ENCODE results near the gene LETM1. TPM values are rescaled to one million over a fixed set of nuclear protein-coding genes. Genes with fewer than 3 reads are reported as not detected.

Gene LETM1
- total RNA-seq, 1 experiment from 2014 or later: 99.3 TPM

DNA sequence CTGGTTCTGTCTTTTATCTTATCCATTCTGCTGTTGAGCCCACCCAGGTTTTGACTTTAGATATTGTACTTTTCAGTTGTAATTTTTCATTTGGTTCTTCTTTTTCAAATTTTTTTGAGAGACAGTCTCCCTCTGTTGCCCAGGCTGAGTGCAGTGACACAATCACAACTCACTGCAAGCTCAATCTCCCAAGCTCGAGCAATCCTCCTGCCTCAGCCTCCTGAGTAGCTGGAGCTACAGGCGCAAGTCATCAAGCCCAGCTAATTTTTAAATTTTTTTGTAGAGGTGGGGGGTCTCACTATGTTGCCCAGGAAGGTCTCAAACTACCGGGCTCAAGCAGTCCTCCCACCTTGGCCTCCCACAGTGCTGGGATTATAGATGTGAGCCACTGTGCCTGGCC is 25.7 kb downstream of the LETM1 start:
- no peak for DNase-seq (ENCODE audit: low read depth)

DNA sequence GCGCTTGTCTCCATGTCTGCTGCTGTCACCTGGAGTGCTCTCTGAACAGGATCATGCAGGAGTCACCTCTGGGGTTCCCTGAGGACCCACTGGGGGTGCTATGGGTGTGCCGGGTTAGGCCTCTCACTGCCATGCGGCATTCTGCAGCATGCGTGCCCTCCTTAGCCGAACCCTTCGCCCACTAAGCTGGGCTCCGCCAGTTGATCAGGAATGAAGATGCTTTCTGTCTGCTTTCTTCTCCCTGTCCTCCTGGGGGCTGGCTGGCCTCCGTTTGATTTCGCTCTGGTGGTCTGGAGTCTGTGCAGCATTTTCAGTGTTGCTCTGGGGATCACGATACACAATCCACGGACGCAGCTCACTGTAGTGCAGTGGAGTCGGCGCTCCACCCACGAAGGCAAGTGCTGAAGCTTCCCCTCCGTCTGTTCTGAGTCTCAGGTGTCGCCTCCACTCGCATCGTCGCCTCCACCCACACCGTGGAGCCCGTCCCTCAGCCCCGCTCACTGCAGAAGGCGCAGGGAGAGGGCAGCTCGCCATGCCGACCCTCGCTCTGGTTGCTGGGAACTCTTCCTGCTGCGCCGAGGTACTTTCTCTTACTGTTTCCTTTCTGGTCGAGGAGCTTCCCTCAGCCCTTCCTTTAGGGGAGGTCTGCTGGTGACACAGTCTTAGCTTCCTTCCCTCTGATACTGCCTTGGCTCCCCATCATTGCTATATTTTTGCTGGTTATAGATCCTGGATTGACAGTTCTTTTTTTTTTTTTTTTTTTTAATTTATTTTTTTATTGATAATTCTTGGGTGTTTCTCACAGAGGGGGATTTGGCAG is 29.2 kb downstream of the LETM1 start:
- no peak for DNase-seq (ENCODE audit: low read depth)

DNA sequence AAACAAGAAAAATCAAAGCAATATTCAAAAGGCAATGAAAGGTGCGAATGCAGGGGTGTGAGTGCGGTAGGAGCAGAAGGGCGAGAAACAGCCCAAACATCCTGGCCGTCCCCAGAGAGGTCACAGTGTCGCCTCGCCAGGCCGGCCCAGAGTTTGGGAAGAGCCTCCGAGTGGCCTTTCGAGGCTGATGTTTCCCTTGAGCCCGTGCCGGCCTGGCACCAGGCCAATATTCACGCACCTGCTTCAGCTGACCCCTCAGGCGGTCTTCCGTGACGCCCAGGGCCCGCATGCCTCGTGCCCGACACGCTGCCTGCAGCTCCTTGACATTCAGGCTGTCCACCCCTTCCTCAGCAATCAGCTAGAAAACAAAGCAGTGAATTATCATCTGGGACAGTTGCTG is 30.6 kb downstream of the LETM1 start:
- DNase-seq (ENCODE audit: low read depth): no peak

DNA sequence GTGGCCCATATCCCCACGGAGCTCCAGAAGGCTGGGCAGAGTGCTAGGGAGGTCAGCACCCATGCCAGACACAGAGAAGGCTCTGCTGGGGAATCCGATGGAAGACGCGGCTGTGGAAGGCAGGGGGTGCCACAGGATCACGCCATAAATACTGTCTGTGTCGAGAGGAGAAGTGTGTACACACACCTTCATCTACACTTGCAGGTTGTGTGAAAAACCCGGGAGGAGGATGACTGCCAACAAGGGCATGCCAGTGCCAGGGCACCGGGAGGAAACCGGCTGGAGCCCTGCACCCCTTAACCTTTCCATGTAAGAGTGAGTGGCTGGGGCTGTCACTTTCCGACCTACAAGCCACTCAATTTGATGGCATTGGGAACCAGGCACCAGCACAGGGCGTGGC is 31.2 kb downstream of the LETM1 start:
- DNase-seq (ENCODE audit: low read depth): no peak

DNA sequence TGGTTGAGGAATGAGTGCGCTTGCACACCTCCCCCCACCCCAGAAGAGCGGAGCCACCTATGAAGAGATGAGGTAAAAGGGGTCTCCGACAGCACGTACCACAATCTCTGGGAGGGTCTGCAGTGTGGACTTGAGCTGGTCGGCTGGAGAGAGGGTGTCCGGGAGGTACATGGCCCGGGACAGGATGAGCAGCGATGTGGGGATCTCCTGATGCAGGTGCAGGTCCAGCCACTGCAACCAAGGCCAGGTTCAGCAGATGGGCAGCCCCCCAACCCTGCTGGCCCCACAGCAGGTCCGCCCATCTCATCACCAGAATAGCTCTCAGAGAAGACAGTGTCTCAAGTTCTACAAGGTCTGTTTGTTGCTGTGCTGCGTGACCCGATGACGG is 32.4 kb downstream of the LETM1 start:
- DNase-seq (ENCODE audit: low read depth): no peak

DNA sequence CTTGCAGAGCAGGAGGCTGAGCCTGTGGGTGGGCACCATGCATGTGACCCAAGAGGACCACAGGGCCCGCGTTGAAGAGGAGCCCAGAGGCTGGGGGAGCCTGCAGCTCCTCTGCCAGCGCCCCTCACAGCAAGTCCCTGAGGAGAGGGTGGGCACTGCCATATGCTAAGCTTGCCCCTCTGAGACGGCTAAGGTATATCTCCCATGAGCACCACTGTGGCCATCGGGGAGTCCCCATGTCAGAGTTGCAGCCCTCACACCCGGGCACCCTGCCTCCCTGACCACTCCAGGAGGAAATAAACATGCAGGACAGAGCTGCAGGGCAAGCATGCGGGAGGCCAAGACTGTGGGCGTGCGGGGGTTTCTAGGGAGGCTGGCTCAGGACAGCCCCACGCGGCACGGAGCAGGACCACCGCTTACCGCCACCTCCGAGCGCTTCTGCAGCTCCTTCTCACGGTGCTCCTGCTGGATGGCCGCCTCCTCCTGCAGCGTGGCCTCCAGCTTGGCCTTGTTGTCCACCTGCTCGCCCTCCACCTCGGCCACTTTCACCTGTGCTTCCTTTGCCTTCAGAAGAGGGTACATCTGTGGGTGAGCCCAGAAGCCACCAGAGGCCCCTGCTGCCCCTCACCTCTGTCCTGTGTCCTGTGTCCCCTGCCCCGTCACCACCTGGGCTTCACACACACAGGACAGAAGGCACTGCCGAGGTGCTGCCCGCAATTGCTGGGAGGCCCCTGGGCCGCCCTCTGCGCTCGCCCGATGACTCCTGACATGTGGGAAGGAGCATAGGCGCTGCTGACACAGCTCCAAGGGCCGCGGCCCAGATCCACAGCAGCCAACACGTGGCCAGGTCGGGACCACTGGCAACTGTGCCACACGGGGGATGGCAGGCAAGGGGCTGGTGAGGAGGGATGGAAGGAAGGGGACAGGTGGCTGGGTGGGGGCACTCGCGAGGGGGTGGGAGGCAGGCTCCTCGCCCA is 33.1 kb downstream of the LETM1 start:
- DNase-seq (ENCODE audit: low read depth): no peak

DNA sequence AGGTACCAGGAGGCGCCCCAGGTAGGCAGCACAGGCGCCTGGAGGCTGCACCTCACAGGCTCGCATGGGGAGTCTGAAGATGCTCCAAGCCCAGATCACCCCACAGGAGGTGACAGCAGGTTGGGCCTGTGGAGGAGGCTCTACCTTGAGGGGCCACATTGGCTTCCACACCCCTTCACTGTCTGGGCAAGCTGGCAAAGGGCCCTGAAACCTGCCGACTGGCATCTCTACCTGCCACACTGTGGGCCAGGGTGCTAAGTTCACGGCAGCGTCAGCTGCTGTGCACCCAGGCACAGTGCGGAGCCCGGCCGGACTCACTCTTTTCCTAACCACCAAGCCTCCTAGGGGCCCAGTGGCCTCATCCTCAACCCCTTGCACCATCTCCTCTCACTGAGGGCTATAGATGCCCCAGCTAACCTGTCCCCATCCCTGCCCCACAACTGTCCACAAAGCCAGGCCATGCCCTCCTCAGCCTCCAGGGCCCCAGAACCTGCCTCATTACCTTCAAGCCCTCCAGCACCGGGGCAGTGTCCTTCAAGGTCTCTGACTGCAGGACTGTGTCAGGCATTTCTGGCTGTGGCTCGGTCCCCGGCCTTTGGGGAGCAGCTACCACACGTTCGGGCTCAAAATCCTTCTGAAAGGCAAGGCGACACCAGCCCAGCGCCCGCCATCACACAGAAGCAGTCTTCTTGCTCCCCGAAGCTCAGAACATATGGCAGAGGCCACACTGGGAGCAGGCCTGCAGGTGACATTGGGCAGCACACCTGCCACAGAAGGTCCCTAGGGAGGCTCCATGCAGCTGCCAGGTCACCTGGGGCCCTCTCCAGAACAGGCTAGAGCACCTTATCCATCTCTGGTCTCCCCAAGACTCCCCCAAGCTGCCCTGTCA is 34.0 kb downstream of the LETM1 start:
- DNase-seq (ENCODE audit: low read depth): no peak

DNA sequence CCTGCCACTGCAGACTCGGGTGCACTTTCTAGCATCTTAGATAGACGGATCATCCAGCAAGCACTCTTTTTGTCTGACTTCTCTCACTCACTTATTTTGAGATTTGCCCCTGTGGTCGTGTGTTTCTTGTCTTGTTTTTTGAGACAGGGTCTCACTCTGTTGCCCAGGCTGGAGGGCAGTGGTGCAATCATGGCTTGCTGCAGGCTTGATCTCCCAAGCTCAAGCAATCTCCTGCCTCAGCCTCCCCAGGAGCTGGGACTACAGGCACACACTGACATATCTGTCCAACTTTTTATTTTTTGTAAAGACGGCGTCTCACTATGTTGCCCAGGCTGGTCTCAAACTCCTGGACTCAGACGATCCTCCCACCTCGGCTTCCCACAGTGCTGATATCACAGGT is 36.1 kb downstream of the LETM1 start:
- DNase-seq (ENCODE audit: low read depth): no peak

DNA sequence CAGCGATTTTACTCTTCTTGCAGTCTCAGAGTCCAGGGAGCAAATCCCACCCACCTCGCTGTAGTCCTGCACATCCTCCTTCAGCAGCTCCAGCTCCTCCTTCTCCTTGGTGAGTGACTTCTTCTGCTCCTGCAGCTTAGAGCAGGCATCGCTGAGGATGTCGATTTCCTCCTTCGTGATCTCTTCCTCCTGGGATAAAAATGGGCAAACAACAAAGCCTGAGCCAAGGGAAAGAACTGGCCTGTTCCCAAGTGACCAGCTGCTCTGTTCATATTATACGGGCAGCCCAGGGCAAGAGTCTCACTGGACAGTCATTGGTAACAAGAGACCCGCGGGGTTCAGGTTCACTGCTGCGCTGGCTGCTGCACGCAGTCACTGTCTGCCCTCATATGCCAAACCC is 36.7 kb downstream of the LETM1 start:
- no peak for DNase-seq (ENCODE audit: low read depth)

DNA sequence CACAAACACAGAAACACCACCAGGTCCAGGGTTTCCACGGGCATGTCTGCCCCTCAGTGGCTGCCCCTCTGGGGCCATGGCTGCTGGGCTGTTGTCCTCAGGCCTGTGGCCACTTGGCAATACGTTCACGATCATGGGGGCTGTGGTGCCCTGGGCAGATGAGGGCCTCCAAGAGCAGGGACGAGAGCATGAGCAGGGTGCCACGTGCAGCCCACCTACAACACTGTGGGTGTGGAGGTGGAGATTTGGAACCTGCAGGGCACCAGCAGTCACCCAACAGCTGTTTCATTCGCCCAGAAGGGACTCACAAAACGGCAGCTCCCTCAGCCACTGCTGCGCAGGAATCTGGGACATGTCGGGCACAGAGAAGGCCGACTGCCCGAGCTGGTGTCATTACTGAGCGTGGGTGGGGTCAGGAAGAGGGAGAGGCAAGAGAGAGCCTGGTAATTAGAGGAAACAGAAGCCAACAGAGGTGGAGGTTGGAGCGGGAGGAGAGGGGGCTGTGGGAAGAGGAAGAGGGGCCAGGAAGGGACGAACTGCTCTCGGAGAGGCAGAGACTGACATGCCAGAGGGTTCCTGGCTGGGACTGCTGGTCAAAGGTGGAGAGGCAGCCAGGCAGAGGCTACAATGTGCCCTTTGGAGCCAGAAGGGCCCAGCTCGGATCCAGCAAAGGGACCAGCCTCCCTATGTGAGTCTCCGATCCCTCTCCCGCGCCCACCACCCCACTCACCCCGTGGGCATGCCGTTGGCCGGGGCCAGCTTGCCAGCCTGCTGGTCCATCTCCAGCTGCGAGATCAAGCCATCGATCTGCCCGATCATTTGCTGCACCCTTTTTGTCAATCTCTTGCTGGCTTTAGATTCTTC is 39.7 kb downstream of the LETM1 start:
- DNase-seq (ENCODE audit: low read depth): no peak

DNA sequence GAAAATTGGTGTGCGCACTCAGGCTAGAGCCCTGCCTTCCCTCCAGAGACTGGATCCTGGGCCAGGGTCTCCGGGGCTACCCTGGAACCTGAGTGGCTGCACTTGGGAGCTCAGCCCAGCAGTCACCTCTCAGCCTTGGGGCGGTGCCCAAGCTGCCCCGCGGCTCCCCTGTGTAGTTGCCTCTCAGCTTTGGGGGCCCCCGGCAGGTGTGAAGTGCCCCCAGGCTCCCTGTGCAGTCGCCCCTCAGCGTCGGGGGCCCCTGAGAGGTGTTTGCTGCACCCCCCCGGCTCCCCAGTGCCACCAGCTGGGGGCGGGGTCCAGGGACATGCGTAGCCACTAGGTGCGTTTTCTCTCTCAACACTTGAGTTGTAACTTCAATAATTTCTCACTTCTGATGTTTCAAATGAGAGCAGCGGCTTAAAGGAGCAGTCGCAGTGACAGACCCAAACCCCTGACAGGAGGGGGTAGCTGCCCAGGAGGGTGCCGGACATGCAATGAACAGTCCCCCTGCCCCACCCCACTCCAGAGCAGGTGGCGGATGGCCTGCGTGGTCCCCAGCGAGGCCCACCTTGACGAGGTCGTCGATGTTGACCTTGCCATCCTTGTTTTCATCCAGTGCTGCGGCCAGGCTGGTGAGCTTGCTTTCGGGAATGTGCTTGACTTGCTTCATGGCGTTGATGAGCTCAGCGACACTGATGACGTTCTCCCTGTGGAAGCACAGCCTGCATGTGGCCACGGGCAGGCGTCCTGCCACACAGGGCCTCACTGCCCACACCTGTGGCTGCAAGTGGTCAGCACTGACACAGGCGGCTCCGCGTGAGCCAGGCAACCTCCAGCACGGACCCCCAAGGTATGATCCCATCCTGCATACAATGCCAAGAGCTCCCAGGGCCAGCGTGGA is 40.6 kb downstream of the LETM1 start:
- DNase-seq (ENCODE audit: low read depth): no peak

DNA sequence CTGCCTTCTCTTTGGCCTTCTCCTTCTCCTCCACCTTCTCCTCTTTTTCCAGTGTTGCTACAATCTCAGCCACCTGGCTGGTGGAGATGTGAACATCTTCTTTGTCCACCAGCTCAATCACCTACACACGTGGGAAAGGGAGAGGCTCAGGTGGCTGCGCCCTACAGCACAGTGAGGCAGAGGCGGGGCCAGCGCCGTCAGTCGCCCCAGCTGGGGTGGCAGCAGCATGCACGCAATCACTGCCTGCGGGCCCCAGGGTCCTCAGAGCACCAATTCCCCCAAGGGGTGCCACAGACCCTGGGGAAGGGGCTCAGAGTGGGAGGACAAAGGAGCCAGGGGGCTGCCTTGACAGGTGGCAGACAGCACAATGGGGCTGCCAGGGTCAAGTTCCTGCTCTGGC is 41.5 kb downstream of the LETM1 start:
- no peak for DNase-seq (ENCODE audit: low read depth)

DNA sequence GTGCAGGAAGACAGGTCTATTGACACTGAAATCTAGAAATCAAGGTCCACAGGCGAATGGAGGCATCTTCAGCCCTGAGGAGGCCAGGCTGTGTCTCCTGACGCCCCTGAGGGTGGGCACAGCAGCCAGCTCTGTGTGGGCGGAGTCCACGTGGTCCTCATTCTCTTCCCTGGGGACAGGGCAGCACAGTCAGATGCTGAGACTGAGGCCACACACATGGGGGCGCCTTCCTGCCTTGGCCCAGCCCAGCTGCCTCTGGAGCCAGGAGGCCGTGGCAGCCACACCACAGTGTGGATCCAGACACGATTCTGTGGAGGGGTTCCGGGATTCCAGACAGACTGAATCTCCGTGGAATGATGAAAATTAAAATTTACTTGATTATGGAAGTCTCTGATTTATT is 42.0 kb downstream of the LETM1 start:
- DNase-seq (ENCODE audit: low read depth): no peak

DNA sequence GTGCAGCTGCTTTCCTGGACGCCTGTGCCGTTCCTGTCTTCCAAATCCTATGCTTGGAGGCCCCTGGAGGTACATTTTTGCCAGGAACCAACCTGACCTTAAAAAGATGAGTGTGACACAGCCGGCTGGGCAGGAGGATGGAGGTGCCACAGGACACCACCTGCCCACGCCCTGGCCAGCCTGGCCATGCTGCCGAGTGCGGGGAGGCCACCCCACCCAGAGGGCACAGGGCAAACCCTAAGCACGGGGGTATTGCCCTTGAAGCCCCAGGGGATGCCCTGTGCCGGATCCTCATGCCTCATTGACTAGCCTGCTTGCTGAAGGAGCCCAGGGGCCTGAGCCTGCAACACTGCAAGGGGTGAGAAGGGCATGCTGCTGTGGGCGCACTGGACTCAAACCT is 42.7 kb downstream of the LETM1 start:
- no peak for DNase-seq (ENCODE audit: low read depth)

DNA sequence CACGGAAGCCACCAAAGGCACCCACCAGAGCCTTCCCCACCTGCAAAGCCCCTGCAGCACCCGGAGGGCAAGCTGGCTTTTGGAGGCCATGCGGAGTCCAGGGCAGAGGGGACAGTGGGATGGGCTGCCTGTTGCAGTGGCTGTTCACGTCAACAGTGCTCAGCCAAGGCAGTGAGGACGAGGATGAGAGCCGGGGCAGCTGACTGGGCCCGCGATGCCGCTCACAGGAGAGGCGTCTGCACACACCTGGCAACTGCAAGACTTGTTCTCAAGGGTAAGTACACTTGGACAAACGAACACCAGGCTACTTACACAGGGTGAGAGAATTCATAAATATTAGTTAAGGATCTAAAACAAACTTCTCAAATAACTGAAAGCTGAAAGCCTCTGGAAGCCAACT is 43.2 kb downstream of the LETM1 start:
- DNase-seq (ENCODE audit: low read depth): no peak

DNA sequence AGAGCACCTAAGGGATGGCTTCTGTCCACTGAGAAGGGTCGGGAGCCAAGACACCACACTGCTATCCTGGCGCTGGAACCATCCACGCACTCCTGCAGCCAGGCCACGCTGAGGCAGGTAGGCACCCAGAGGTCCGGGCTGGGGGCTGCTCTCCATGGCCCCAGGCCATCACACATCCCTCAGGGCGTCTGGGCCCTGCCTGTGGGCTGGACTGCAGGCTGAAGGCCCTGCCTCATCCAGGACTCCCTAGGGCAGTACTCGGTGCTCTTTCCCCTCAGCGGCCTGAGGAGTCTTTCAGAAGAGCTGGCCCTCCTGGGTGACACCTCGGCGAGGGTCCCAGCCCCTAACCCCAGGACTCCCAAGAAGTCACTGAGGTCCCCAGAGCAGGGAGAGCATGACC is 45.2 kb downstream of the LETM1 start:
- no peak for DNase-seq (ENCODE audit: low read depth)

DNA sequence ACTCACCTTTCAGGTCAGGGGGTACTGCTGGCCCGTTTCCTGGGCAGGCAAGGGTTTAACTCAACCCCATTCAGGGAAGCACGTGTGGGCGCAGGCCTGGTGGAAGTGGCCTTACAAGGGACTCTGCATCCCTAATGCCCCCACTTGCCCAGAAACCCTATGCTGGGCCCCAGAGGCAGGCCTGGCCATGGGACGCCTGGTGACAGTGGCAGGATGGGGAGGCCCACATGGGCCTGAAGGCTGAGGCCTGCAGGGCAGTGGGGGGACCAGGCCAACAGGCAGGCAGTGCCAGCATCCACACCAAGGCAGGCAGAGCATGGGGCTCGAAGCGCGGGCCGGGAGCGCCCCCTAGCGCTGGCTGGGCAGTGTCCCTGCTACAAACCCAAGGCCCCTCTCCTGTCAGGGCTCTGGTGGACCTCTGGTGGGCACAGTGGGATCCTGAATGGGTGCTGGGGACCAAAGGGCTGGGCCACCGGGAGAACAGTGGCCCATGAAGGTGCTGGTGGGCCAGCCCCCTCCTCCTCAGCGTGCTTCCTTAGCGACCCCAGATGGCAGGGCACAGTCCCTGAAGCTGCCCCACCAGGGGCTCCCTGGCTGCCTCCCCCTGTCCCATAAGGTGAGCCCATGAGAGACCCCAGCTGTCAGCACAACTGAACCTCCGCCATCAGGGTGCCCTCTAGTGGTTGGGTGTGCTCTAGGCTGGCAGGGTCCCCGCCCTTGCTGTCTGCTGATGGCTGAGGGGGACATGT is 46.0 kb downstream of the LETM1 start:
- peak; percentile 79 for DNase-seq (ENCODE audit: low read depth)

DNA sequence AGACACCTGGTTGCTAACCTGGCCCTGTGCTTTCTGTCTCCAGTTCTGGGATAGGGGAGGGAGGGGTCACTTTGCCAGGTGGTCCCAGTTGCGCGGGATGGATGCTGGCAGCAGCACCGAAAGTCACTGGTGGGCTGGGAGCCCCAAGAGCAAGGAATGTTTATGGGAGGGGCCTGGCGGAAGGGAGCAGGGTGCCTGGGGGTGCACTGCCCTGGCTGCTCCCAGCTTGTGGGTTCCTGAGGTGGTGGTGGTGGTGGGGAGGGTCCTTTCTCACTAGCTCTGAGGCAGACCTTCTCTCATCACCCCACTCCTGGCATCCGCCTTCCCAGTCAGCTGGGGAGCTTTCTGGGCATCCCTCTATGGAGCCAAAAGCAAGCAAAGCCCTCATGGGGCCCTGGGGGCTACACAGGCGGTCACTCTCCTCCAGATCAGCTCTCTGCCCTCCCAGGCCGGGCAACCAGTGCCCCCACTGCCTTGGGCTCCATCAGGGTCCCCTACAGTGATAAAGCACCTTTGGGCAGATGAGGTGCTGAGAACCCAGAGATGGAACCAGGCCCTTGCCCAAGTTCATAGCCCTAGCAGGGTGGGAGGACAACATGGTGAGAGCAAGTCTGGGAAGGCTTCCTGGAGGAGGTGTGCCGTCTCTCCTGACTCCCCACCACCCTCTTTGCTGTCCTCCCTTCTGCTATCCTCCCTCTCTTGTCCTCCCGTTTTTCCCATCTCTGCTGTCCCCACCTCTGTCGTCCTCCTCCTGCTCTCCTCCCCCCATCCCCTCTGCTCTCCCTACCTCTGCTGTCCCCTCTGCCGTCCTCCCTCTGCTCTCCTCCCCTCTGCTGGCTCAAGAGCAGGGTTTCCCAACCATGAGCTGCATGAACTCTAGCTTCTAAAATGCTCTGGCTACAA is 46.9 kb downstream of the LETM1 start:
- no peak for DNase-seq (ENCODE audit: low read depth)
